SK-N-MC (cell line): ENCODE results near the gene PDRG1.

Experiments
- EZH2 ChIP-seq: fragments of 200-600 bp; sonication (generic); IDR thresholded peaks from one replicate; pipeline ENCODE4 v1.6.1; 2017; ENCODE audit warnings: antibody characterized with exemption
- POLR2AphosphoS5 ChIP-seq: IDR thresholded peaks from 2 replicates; pipeline ENCODE4 v1.6.1; 2012; ENCODE audit warnings: mild to moderate bottlenecking, low read depth, low read length, borderline replicate concordance

DNA sequence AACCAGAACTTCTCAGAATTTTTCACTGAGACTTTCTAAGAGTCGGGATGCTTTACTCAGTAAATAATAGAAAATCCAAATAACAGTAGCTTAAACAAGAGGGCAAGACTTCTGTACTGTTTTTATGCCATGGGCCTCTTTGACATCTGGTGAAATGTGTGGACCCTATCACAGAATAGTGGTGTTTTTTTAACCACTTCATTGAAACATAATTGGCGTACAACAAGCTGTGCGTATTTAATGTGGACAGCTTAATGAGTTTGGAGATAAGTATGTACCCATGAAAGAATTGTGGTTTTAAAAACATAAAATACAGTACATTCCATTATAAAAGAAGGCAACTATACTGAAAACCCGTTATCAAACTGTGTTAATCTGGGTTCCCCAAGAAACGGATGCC lies 37.7 kb downstream of the PDRG1 start:
- TF ChIP-seq POLR2AphosphoS5 (no peak), EZH2 (no peak)
